Endothelial cell of umbilical vein (primary cell): ENCODE data around the gene ADGRE1. TPM values are rescaled to one million over a fixed set of nuclear protein-coding genes. Genes with fewer than 3 reads are reported as not detected.

ENCODE experiments used
- BruUV-seq: library from RNA; stranded (reverse); fragments of 400-500 nt; replicated peaks from 2 replicates; lab custom pipeline; 2021; lab: Mats Ljungman, UMichigan
- CTCF ChIA-PET: fragments of 300-600, 350-600 bp; sonication (Branson Sonifier 250); formaldehyde crosslinking; loops from one replicate; lab custom pipeline; 2021; ENCODE audit warnings: antibody characterized with exemption, inconsistent platforms; lab: Charles Lee
- POLR2A ChIA-PET: fragments of 300-600, 350-600 bp; sonication (Branson Sonifier 250); formaldehyde crosslinking; loops from one replicate; lab custom pipeline; 2021; ENCODE audit warnings: antibody characterized with exemption, inconsistent platforms; lab: Charles Lee
- DNase-seq: peaks from one replicate; pipeline ENCODE4 v3.0.0-alpha.2; 2011; ENCODE audit warnings: low read depth, low spot score
- FAIRE-seq: peaks from 2 replicates; lab custom pipeline; 2011; peaks lifted over from hg19 to GRCh38; lab: Jason Lieb, UNC
- H2AFZ ChIP-seq: 2 replicates; pipeline ENCODE4 v1.6.0; 2012; ENCODE audit warnings: low read depth, low read length, control low read depth, inconsistent platforms
- H3K27ac ChIP-seq: 2 replicates; pipeline ENCODE4 v1.5.1; 2011; ENCODE audit warnings: low read depth, mild to moderate bottlenecking, control low read depth, low read length, moderate library complexity; ENCODE audit not compliant: insufficient read depth
- H3K27me3 ChIP-seq, 2 experiments: 2 replicates each; pipeline versions ENCODE4 v1.6.0 to v1.6.1; 2011; ENCODE audit warnings: low read length in 2 of 2, mixed read lengths in 1 of 2; ENCODE audit not compliant: control insufficient read depth in 2 of 2, insufficient read depth in 2 of 2
- H3K36me3 ChIP-seq, 2 experiments: 2 replicates in 1 of 2; 3 replicates in 1 of 2; pipeline ENCODE4 v1.5.1; 2011; ENCODE audit warnings: low read length in 2 of 2, mild to moderate bottlenecking in 1 of 2, moderate library complexity in 1 of 2; ENCODE audit not compliant: control insufficient read depth in 2 of 2, insufficient read depth in 2 of 2; ENCODE audit errors: extremely low read depth in 1 of 2
- H3K4me1 ChIP-seq: 3 replicates; pipeline ENCODE4 v1.5.1; 2011; ENCODE audit warnings: mild to moderate bottlenecking, low read length; ENCODE audit not compliant: control insufficient read depth, insufficient read depth; ENCODE audit errors: extremely low read depth
- H3K4me2 ChIP-seq: 2 replicates; pipeline ENCODE4 v1.6.1; 2011; ENCODE audit warnings: low read length, control low read depth, mixed read lengths; ENCODE audit not compliant: insufficient read depth
- H3K4me3 ChIP-seq, 3 experiments: fragments of 200-600 bp in 1 of 3; sonication (generic), shearing (Covaris generic) in 1 of 3; replicated peaks in 1 of 3; 2 replicates each; pipeline ENCODE4 v1.5.1; 2011 to 2016; ENCODE audit warnings: control low read depth in 3 of 3, low read length in 3 of 3, mild to moderate bottlenecking in 2 of 3, inconsistent platforms in 1 of 3, low read depth in 1 of 3, moderate library complexity in 1 of 3; ENCODE audit not compliant: insufficient read depth in 1 of 3
- H3K79me2 ChIP-seq: 2 replicates; pipeline ENCODE4 v1.6.0; 2012; ENCODE audit warnings: low read length, inconsistent platforms; ENCODE audit not compliant: control insufficient read depth, insufficient read depth
- H3K9ac ChIP-seq: replicated peaks from 2 replicates; pipeline ENCODE3; 2011; ENCODE audit warnings: low read length, control low read depth; ENCODE audit not compliant: insufficient read depth; ENCODE audit errors: extremely low read depth
- H3K9me1 ChIP-seq: replicated peaks from 3 replicates; pipeline ENCODE4 v1.6.0; 2011; ENCODE audit warnings: mild to moderate bottlenecking, low read length; ENCODE audit not compliant: control insufficient read depth, insufficient read depth; ENCODE audit errors: extremely low read depth
- H3K9me3 ChIP-seq: replicated peaks from 2 replicates; pipeline ENCODE4 v1.5.1; 2012; ENCODE audit warnings: low read length, inconsistent platforms; ENCODE audit not compliant: control insufficient read depth, insufficient read depth
- H4K20me1 ChIP-seq: replicated peaks from 2 replicates; pipeline ENCODE3; 2011; ENCODE audit warnings: mild to moderate bottlenecking, low read length; ENCODE audit not compliant: control insufficient read depth, insufficient read depth; ENCODE audit errors: extremely low read depth
- CTCF ChIP-seq, 2 donors: IDR thresholded peaks; 1 replicate in 1 of 2; 2 replicates in 1 of 2; pipeline ENCODE4 v1.5.1; 2011; ENCODE audit warnings: low read length in 2 of 2, mild to moderate bottlenecking in 2 of 2, moderate library complexity in 2 of 2, control low read depth in 1 of 2, inconsistent platforms in 1 of 2, low read depth in 1 of 2; ENCODE audit not compliant: insufficient read depth in 1 of 2; ENCODE audit errors: extremely low read depth in 1 of 2
- FOS ChIP-seq: IDR thresholded peaks from 2 replicates; pipeline ENCODE4 v1.6.1; 2011; ENCODE audit warnings: mild to moderate bottlenecking, low read length, moderate library complexity, borderline replicate concordance; ENCODE audit not compliant: insufficient read depth
- GATA2 ChIP-seq: IDR thresholded peaks from 2 replicates; pipeline ENCODE4 v1.7.0; 2011; ENCODE audit warnings: low read depth, mild to moderate bottlenecking, moderate library complexity, mixed read lengths, low read length; ENCODE audit not compliant: insufficient read length, insufficient read depth
- MAX ChIP-seq: IDR thresholded peaks from 2 replicates; pipeline ENCODE4 v1.6.1; 2011; ENCODE audit not compliant: insufficient read depth, insufficient read length
- MYC ChIP-seq: IDR thresholded peaks from one replicate; pipeline ENCODE4 v1.6.1; 2011; ENCODE audit warnings: mild to moderate bottlenecking, low read depth, low read length
- POLR2A ChIP-seq: IDR thresholded peaks from 2 replicates; pipeline ENCODE4 v1.6.1; 2012; ENCODE audit warnings: low read depth, mild to moderate bottlenecking, control low read depth, low read length
- dilution Hi-C: fragments of 300-500 bp; cut with MboI; formaldehyde crosslinking; loops from one replicate; pipeline ENCODE4 v1.15.0; 2019; ENCODE audit warnings: low sequenced_read_pairs; ENCODE audit not compliant: extremely low pct_ligation_motif_present
- intact Hi-C: fragments of 100-400 bp; cut with micrococcal nuclease; formaldehyde crosslinking; loops from one replicate; pipeline ENCODE4 v1.10.0; 2022
- polyA plus RNA-seq, 4 experiments: library from polyadenylated mRNA; depleted of rRNA in 3 of 4; stranded (reverse) in 3 of 4; unstranded in 1 of 4; fragments of >200 nt; gene quantifications; 2 replicates each; pipeline versions ENCODE4 v1.2.1 to v1.2.3, GENCODE V29; 2011 to 2012; ENCODE audit warnings: missing spikeins in 1 of 4
- total RNA-seq: library from RNA; stranded (reverse); gene quantifications from 2 replicates; pipeline ENCODE4 v1.2.3, GENCODE V29; 2021

Gene ADGRE1
- total and polyA plus RNA-seq, 2 donors (not counting 3 experiments of a cell fraction or from before 2014, with no cell fraction given), result not detected

GRCh38 chr19:6851359-6851758 lies 36.0 kb upstream of the ADGRE1 start:
- BruUV-seq, result no TSS peak

More at GRCh38 chr19:6851359-6851758, 36.0 kb upstream of the ADGRE1 start:
- ChIA-PET POLR2A (interaction anchor here (1.1 kb wide), 1 partner anchor 12 kb away, joined by 3 read pairs; no protein-coding TSS in a partner anchor), CTCF (interaction anchor here (2.8 kb wide), 1 partner anchor 13 kb away, joined by 12 read pairs; no protein-coding TSS in a partner anchor)
- Histone ChIP-seq H3K4me1 (no peaks in the 10 kb centered on the region), H3K9ac (no peak overlapping the region), H4K20me1 (no peaks in the 10 kb centered on the region), H3K79me2 (no peaks in the 10 kb centered on the region), H2AFZ (no peak overlapping the region), H3K27me3 (no peaks in the 10 kb centered on the region), H3K4me3 (no peak overlapping the region), H3K9me3 (no peaks in the 10 kb centered on the region), H3K4me2 (no peak overlapping the region), H3K27ac (no peak overlapping the region), H3K36me3 (no peaks in the 10 kb centered on the region), H3K9me1 (no peaks in the 10 kb centered on the region)
- no peak for TF ChIP-seq MAX
- TF ChIP-seq GATA2, result no peak
- no peak for TF ChIP-seq MYC
- TF ChIP-seq POLR2A, result no peak
- TF ChIP-seq FOS, result no peak
- no peak for TF ChIP-seq CTCF (IDR thresholded peaks at IDR 0.05; ENCODE audit: extremely low read depth in 1 of 2, insufficient read depth in 1 of 2, low read depth in 1 of 2, low read length in 2 of 2)
- dilution Hi-C loops (no loop called here), intact Hi-C loops (no loop called here)
- no peak for FAIRE-seq
- DNase-seq, result no peak
